ENCODE data around the gene IGFLR1.

DNA sequence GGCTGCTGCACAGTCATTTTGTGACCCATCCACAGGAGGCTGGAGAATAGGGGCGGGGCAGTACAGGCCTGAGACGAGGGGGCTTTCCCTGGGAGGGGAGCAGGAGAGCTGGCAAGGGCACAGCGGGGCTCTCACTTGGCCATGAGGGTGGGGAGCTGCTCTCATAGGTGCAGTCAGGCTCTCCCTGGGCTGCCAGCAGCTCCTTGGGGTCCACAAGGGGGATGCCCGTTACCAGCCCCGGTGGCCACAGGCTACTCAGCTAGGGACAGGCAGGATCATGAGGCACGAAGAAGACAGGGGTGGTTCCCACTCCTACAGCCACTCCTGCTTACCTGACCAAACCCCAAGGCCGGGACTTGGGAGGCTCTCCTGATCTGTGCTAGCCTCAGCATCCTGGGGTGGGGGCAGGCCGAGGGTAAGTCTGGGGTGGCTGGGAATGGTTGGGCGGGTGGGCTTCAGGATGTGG lies 49.6 kb upstream of the IGFLR1 start:
- TF ChIP-seq, protein P1, sequence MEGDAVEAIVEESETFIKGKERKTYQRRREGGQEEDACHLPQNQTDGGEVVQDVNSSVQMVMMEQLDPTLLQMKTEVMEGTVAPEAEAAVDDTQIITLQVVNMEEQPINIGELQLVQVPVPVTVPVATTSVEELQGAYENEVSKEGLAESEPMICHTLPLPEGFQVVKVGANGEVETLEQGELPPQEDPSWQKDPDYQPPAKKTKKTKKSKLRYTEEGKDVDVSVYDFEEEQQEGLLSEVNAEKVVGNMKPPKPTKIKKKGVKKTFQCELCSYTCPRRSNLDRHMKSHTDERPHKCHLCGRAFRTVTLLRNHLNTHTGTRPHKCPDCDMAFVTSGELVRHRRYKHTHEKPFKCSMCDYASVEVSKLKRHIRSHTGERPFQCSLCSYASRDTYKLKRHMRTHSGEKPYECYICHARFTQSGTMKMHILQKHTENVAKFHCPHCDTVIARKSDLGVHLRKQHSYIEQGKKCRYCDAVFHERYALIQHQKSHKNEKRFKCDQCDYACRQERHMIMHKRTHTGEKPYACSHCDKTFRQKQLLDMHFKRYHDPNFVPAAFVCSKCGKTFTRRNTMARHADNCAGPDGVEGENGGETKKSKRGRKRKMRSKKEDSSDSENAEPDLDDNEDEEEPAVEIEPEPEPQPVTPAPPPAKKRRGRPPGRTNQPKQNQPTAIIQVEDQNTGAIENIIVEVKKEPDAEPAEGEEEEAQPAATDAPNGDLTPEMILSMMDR (IDR thresholded peaks at IDR 0.05; ENCODE audit: insufficient read depth, low read depth, low read length): no peak
- no peak for TF ChIP-seq EZH2 (IDR thresholded peaks at IDR 0.05; ENCODE audit: insufficient read depth, low read length)

Measured in astrocyte (in vitro differentiated cells and primary cell).